Muscle of leg (tissue), 11 donors: ENCODE results near the gene SHISA8. TPM values are rescaled to one million over a fixed set of nuclear protein-coding genes. Genes with fewer than 3 reads are reported as not detected.

Experiments
- DNase-seq: peaks from one replicate; pipeline ENCODE4 v3.0.0; 2013
- H3K27ac ChIP-seq: one replicate; pipeline ENCODE4 v1.5.1; 2013; ENCODE audit warnings: mild to moderate bottlenecking, low read length, control low read depth
- H3K27me3 ChIP-seq: one replicate; pipeline ENCODE4 v1.6.1; 2013; ENCODE audit warnings: low read length; ENCODE audit not compliant: control insufficient read depth, insufficient read depth
- H3K36me3 ChIP-seq: one replicate; pipeline ENCODE4 v1.6.1; 2013; ENCODE audit warnings: low read length; ENCODE audit not compliant: control insufficient read depth, insufficient read depth
- H3K4me1 ChIP-seq: one replicate; pipeline ENCODE4 v1.6.1; 2013; ENCODE audit warnings: low read length; ENCODE audit not compliant: control insufficient read depth, insufficient read depth
- H3K4me3 ChIP-seq: one replicate; pipeline ENCODE4 v1.5.1; 2013; ENCODE audit warnings: low read length, control low read depth
- H3K9me3 ChIP-seq: replicated peaks from 2 replicates; pipeline ENCODE4 v1.6.1; 2013; ENCODE audit warnings: low read depth, low read length; ENCODE audit not compliant: control insufficient read depth
- WGBS: methylation state at CpG from one replicate; pipeline ENCODE4 v1.1.5; 2013; ENCODE audit warnings: missing lambda C conversion rate; ENCODE audit not compliant: insufficient coverage; 5-methylcytosine and 5-hydroxymethylcytosine counted together
- polyA plus RNA-seq, 8 donors: library from polyadenylated mRNA; unstranded; fragments of 120-200 nt; gene quantifications; one replicate each; pipeline versions ENCODE4 v1.2.1 to v1.2.3, GENCODE V29; 2013; ENCODE audit warnings: inconsistent platforms in 1 of 8, low replicate concordance in 1 of 8; ENCODE audit not compliant: insufficient read length in 8 of 8, insufficient read depth in 1 of 8
- total RNA-seq: library from RNA; stranded (reverse); fragments of 120-200 nt; gene quantifications from one replicate; pipeline ENCODE4 v1.2.4, GENCODE V29; 2013

Gene SHISA8
- total and polyA plus RNA-seq, 9 donors = 0.09 to 0.39 (median 0.20) TPM; not detected in 1

GRCh38 chr22:41906822-41907221 lies 8.1 kb downstream of the SHISA8 start:
- WGBS = 76% methylated on average over 3 of the region's 5 CpGs
- Histone ChIP-seq H3K27ac (no peak overlapping the region), H3K36me3 (peaks cover 57% of the 10 kb centered on the region)

GRCh38 chr22:41905411-41906202 lies 9.3 kb downstream of the SHISA8 start:
- H3K4me3 ChIP-seq = no peak overlapping the region
- H3K27ac ChIP-seq = no peak overlapping the region
- DNase-seq = no peak
- peaks cover 16% of the 10 kb centered on the region for H3K4me1 ChIP-seq
- H3K27me3 ChIP-seq = peaks cover 19% of the 10 kb centered on the region
- H3K36me3 ChIP-seq = peaks cover 67% of the 10 kb centered on the region
- 87% methylated on average over 7 of the region's 23 CpGs for WGBS
- no peaks in the 10 kb centered on the region for H3K9me3 ChIP-seq

More at GRCh38 chr22:41906822-41907221, 8.1 kb downstream of the SHISA8 start:
- peaks cover 31% of the 10 kb centered on the region for H3K27me3 ChIP-seq
- no peak overlapping the region for H3K4me3 ChIP-seq
- H3K9me3 ChIP-seq = no peaks in the 10 kb centered on the region
- DNase-seq = no peak
- peaks cover 19% of the 10 kb centered on the region for H3K4me1 ChIP-seq

- DNase-seq = no peak
- H3K4me1 ChIP-seq = peaks cover 23% of the 10 kb centered on the region
- H3K27ac ChIP-seq = no peak overlapping the region
- H3K9me3 ChIP-seq = no peaks in the 10 kb centered on the region
- WGBS = 90% methylated on average over 20 of the region's 24 CpGs
- H3K4me3 ChIP-seq = no peak overlapping the region
- H3K36me3 ChIP-seq = peaks cover 75% of the 10 kb centered on the region
- H3K27me3 ChIP-seq = peaks cover 12% of the 10 kb centered on the region
Observed at GRCh38 chr22:41904450-41905410, 10.1 kb downstream of the SHISA8 start.

- no peak overlapping the region for H3K27ac ChIP-seq
- 88% methylated on average over 15 of the region's 15 CpGs for WGBS
- no peak for DNase-seq
Observed at GRCh38 chr22:41902932-41903421, 11.9 kb downstream of the SHISA8 start.

GRCh38 chr22:41902016-41902415 lies 12.9 kb downstream of the SHISA8 start:
- DNase-seq = no peak
- Histone ChIP-seq H3K27me3 (no peaks in the 10 kb centered on the region), H3K9me3 (no peaks in the 10 kb centered on the region), H3K27ac (no peak overlapping the region), H3K36me3 (peaks cover 90% of the 10 kb centered on the region), H3K4me1 (peaks cover 35% of the 10 kb centered on the region), H3K4me3 (no peak overlapping the region)
- 85% methylated on average over 4 of the region's 7 CpGs for WGBS

More at GRCh38 chr22:41902932-41903421, 11.9 kb downstream of the SHISA8 start:
- H3K36me3 ChIP-seq = peaks cover 88% of the 10 kb centered on the region
- H3K4me1 ChIP-seq = peaks cover 30% of the 10 kb centered on the region
- H3K27me3 ChIP-seq = no peaks in the 10 kb centered on the region
- no peak overlapping the region for H3K4me3 ChIP-seq
- H3K9me3 ChIP-seq = no peaks in the 10 kb centered on the region

GRCh38 chr22:41900652-41901312 lies 14.1 kb downstream of the SHISA8 start:
- no peak for DNase-seq
- H3K4me3 ChIP-seq = no peak overlapping the region
- WGBS = 98% methylated on average over 8 of the region's 8 CpGs
- H3K36me3 ChIP-seq = peaks cover 89% of the 10 kb centered on the region
- H3K4me1 ChIP-seq = peaks cover 38% of the 10 kb centered on the region
- no peak overlapping the region for H3K27ac ChIP-seq
- no peaks in the 10 kb centered on the region for H3K9me3 ChIP-seq
- H3K27me3 ChIP-seq = no peaks in the 10 kb centered on the region

- Histone ChIP-seq H3K36me3 (peaks cover 87% of the 10 kb centered on the region), H3K27ac (peak overlapping the region; percentile 62), H3K27me3 (no peaks in the 10 kb centered on the region), H3K9me3 (no peaks in the 10 kb centered on the region), H3K4me3 (no peak overlapping the region), H3K4me1 (peaks cover 38% of the 10 kb centered on the region)
- DNase-seq = peak; percentile 59
- 83% methylated on average over 11 of the region's 13 CpGs for whole genome bisulfite sequencing
Observed at GRCh38 chr22:41899992-41900651, 14.8 kb downstream of the SHISA8 start.

- peak overlapping the region; percentile 85 for H3K27ac ChIP-seq
- no peak overlapping the region for H3K4me3 ChIP-seq
Observed at GRCh38 chr22:41899110-41899509, 15.8 kb downstream of the SHISA8 start.

GRCh38 chr22:41898645-41899044 lies 16.2 kb downstream of the SHISA8 start:
- Histone ChIP-seq H3K4me1 (peaks cover 38% of the 10 kb centered on the region), H3K36me3 (peaks cover 86% of the 10 kb centered on the region), H3K9me3 (no peaks in the 10 kb centered on the region), H3K27ac (peak overlapping the region; percentile 85), H3K27me3 (no peaks in the 10 kb centered on the region), H3K4me3 (no peak overlapping the region)
- WGBS = 74% methylated on average over 8 of the region's 11 CpGs
- peak; percentile 55 for DNase-seq

More at GRCh38 chr22:41899110-41899509, 15.8 kb downstream of the SHISA8 start:
- H3K9me3 ChIP-seq = no peaks in the 10 kb centered on the region
- WGBS = 94% methylated on average over 2 of the region's 5 CpGs
- H3K36me3 ChIP-seq = peaks cover 86% of the 10 kb centered on the region
- H3K27me3 ChIP-seq = no peaks in the 10 kb centered on the region
- DNase-seq = peak; percentile 52
- H3K4me1 ChIP-seq = peaks cover 38% of the 10 kb centered on the region
